ENCODE data around the gene MYH9. TPM values are rescaled to one million over a fixed set of nuclear protein-coding genes. Genes with fewer than 3 reads are reported as not detected.

The MYH9 gene
- total RNA-seq, 1 experiment from 2014 or later, result 258 TPM

- TF ChIP-seq CBX3 (IDR thresholded peaks at IDR 0.05; ENCODE audit: low read depth) (no peak), POLR2AphosphoS5 (IDR thresholded peaks at IDR 0.05; ENCODE audit: low read depth, low read length) (no peak), EZH2 (IDR thresholded peaks at IDR 0.05) (no peak), CEBPB (IDR thresholded peaks at IDR 0.05; ENCODE audit: low read depth) (no peak), ATF3 (IDR thresholded peaks at IDR 0.05) (no peak), ZFX (IDR thresholded peaks at IDR 0.05) (no peak), ELF1 (IDR thresholded peaks at IDR 0.05; ENCODE audit: borderline replicate concordance, low read depth) (no peak), EZH2phosphoT487 (IDR thresholded peaks at IDR 0.05; ENCODE audit: borderline replicate concordance) (no peak)
These were observed 8.1 kb upstream of the MYH9 start (continued) for GRCh38 chr22:36395915-36396314.

DNA sequence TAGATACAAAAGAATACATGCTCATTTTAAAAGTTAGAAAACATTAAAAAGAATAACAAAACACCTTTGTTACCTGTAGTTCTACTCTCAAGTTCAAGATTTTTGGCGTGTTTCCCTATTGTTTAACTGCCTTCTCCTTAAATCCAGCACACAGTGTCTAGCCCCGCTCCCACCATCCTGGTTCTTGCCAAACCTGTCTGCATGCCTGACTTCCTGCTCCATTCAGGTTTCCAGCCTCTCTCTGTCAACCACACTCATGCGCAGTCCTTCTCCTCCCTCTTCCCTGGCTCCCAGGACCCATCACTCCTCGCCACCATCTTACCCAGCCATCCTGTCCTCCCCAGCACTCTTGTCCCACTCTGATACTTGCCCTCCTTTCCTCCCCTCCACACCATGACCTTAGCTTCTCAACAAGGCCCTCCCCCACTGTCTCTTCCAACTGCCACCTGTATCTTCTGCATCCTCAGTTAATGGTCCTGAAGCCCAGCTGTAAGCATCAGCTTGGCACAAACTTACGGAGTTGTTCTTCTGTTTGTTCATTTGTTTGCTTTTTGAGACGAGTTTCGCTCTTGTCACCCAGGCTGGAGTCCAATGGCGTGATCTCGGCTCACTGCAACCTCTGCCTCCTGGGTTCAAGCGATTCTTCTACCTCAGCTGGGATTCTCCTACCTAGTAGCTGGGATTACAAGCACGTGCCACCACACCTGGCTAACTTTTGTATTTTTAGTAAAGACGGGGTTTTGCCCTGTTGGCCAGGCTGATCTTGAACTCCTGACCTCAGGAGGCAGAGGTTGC is 7.5 kb upstream of the MYH9 start:
- DNase-seq (ENCODE audit: low read depth, low spot score), result no peak
- intact Hi-C loops (cut with micrococcal nuclease), result no loop called here
- CTCF ChIA-PET, result interaction anchor here (1.3 kb wide), 1 partner anchor 15 kb away, joined by 3 read pairs; no protein-coding TSS in a partner anchor

More for the DNA sequence above, 7.5 kb upstream of the MYH9 start:
- Histone ChIP-seq H3K9me2 (ENCODE audit: insufficient read depth) (no peaks in the 10 kb centered on the region), H3K4me1 (ENCODE audit: control insufficient read depth in 1 of 2, insufficient read depth in 2 of 2, low read length in 2 of 2) (peaks cover 23 to 48% of the 10 kb centered on the region in 2 experiments), H3K79me2 (ENCODE audit: insufficient read depth, low read length) (no peaks in the 10 kb centered on the region), H3K27me3 (ENCODE audit: insufficient read depth, low read length) (no peaks in the 10 kb centered on the region), H3K9ac (ENCODE audit: low read length) (no peak overlapping the region), H3K9me3 (ENCODE audit: control insufficient read depth in 1 of 2, insufficient read depth in 1 of 2, low read depth in 1 of 2, low read length in 2 of 2) (no peaks in the 10 kb centered on the region), H3K4me2 (ENCODE audit: low read length) (no peak overlapping the region), H4K20me1 (ENCODE audit: insufficient read depth) (no peaks in the 10 kb centered on the region), H3K36me3 (ENCODE audit: control insufficient read depth in 1 of 2, insufficient read depth in 2 of 2, low read length in 2 of 2) (no peaks in the 10 kb centered on the region), H3K4me3 (replicated peaks in 1 of 2; ENCODE audit: low read depth in 1 of 2, low read length in 2 of 2) (no peak overlapping the region), H2AFZ (ENCODE audit: low read depth, low read length, poor library complexity, severe bottlenecking) (no peak overlapping the region), H3K27ac (ENCODE audit: low read depth, low read length) (no peak overlapping the region)
- TF ChIP-seq POLR2AphosphoS5 (IDR thresholded peaks at IDR 0.05; ENCODE audit: low read depth, low read length) (no peak), CBX3 (IDR thresholded peaks at IDR 0.05; ENCODE audit: low read depth) (no peak), ATF3 (IDR thresholded peaks at IDR 0.05) (no peak), CEBPB (IDR thresholded peaks at IDR 0.05; ENCODE audit: low read depth) (no peak), RAD21 (IDR thresholded peaks at IDR 0.05; ENCODE audit: low read depth) (no peak), TCF7L2 (IDR thresholded peaks at IDR 0.05; ENCODE audit: borderline replicate concordance, extremely low read depth, insufficient read depth, insufficient read length) (no peak)
- ChIA-PET POLR2A (no interaction called here), RAD21 (ENCODE audit: low non-redundant PET in 1 of 2, low total read pairs in 2 of 2, uncharacterized antibody in 2 of 2, unreplicated experiment in 2 of 2) (no interaction called here)
- BruUV-seq (replicated peaks), result no TSS peak
- ATAC-seq, result no peak

Measured in HCT116 (cell line).